Iris pigment epithelial cell (primary cell): ENCODE results near the gene FAM234A.
"Not testable (repeated sequence)": the region's sequence is repeated elsewhere in the genome, so short reads cannot be mapped to it uniquely, and the experiment has no call there.

Experiments
- DNase-seq: peaks from one replicate; pipeline ENCODE4 v3.0.0-alpha.2; 2011; ENCODE audit warnings: low read depth

Gene FAM234A

GRCh38 chr16:265711-266110, 31.1 kb downstream of the FAM234A start:
- no peak for DNase-seq

GRCh38 chr16:266258-267164, 31.9 kb downstream of the FAM234A start:
- DNase-seq: no peak

GRCh38 chr16:267562-267961, 32.9 kb downstream of the FAM234A start:
- DNase-seq: not testable (repeated sequence)

GRCh38 chr16:268141-269053, 33.8 kb downstream of the FAM234A start:
- no peak for DNase-seq

- DNase-seq: no peak
Observed at GRCh38 chr16:269061-269796, 34.6 kb downstream of the FAM234A start.

- DNase-seq: no peak
Observed at GRCh38 chr16:270381-271255, 36.0 kb downstream of the FAM234A start.

GRCh38 chr16:272633-273546, 38.3 kb downstream of the FAM234A start:
- no peak for DNase-seq

- no peak for DNase-seq
Observed at GRCh38 chr16:273547-274421, 39.2 kb downstream of the FAM234A start.

GRCh38 chr16:275041-275641, 40.5 kb downstream of the FAM234A start:
- DNase-seq: no peak

- DNase-seq: no peak
Observed at GRCh38 chr16:275786-276232, 41.2 kb downstream of the FAM234A start, which contains the start of gene RGS11. RGS11 (minus strand) TSS chr16:275944; CDS start chr16:275911, 33 bp downstream.

- DNase-seq: no peak
Observed at GRCh38 chr16:276426-277077, 41.9 kb downstream of the FAM234A start.

GRCh38 chr16:278863-279366, 44.3 kb downstream of the FAM234A start:
- peak; percentile 70 for DNase-seq

- no peak for DNase-seq
Observed at GRCh38 chr16:279531-279930, 44.9 kb downstream of the FAM234A start.

GRCh38 chr16:280005-280460, 45.4 kb downstream of the FAM234A start:
- no peak for DNase-seq

- DNase-seq: no peak
Observed at GRCh38 chr16:280552-280951, 45.9 kb downstream of the FAM234A start, which contains the start of gene ARHGDIG. ARHGDIG (plus strand) TSS chr16:280591; CDS start chr16:280681, 90 bp downstream.

- DNase-seq: no peak
Observed at GRCh38 chr16:280991-281659, 46.5 kb downstream of the FAM234A start.
